Dendritic cell treated with granulocyte-macrophage colony-stimulating factor and Interleukin-4, amounts not matched to agents 40 ng/mL and 50 ng/mL, for 4 days (primary cell): ENCODE measurements around the gene MAST4.

Experiments
- H3K27ac Mint-ChIP-seq: one replicate; pipeline ENCODE4 v1.8.0; 2022; ENCODE audit warnings: mild to moderate bottlenecking, mixed read lengths
- H3K27me3 Mint-ChIP-seq: one replicate; pipeline ENCODE4 v1.8.0; 2022; ENCODE audit warnings: mild to moderate bottlenecking, mixed read lengths
- H3K36me3 Mint-ChIP-seq: one replicate; pipeline ENCODE4 v1.8.0; 2022; ENCODE audit warnings: low read depth, mixed read lengths
- H3K4me1 Mint-ChIP-seq: one replicate; pipeline ENCODE4 v1.8.0; 2022; ENCODE audit warnings: low read depth, mixed read lengths
- H3K4me3 Mint-ChIP-seq: one replicate; pipeline ENCODE4 v1.8.0; 2022; ENCODE audit warnings: mild to moderate bottlenecking, moderate library complexity, mixed read lengths
- H3K9me3 Mint-ChIP-seq: one replicate; pipeline ENCODE4 v1.8.0; 2022; ENCODE audit warnings: mixed read lengths
- intact Hi-C: fragments of 100-400 bp; cut with micrococcal nuclease; formaldehyde crosslinking; loops from one replicate; pipeline ENCODE4 v1.15.0; 2022

MAST4 gene

DNA sequence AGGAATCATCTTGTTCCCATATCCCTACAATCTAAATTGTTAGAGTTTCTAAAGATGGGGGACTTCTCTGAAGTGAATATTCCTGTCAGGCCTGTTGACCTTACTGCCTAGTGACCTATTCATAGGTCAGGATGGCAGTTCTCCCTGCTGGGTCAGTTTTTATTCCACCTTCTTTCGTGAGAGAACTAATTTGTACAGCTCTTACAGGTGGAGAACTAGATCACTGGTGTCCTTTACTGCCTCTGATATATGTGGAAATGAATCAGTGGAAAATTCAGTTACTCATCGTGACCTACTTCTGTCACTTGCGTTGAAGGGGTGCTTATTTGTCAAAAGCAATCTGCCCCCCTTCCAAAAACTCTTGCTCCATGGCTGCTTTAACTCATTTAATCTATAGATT lies 435.5 kb downstream of the MAST4 start:
- intact Hi-C loops, result no loop called here
- H3K9me3 Mint-ChIP-seq, result no peaks in the 10 kb centered on the region

DNA sequence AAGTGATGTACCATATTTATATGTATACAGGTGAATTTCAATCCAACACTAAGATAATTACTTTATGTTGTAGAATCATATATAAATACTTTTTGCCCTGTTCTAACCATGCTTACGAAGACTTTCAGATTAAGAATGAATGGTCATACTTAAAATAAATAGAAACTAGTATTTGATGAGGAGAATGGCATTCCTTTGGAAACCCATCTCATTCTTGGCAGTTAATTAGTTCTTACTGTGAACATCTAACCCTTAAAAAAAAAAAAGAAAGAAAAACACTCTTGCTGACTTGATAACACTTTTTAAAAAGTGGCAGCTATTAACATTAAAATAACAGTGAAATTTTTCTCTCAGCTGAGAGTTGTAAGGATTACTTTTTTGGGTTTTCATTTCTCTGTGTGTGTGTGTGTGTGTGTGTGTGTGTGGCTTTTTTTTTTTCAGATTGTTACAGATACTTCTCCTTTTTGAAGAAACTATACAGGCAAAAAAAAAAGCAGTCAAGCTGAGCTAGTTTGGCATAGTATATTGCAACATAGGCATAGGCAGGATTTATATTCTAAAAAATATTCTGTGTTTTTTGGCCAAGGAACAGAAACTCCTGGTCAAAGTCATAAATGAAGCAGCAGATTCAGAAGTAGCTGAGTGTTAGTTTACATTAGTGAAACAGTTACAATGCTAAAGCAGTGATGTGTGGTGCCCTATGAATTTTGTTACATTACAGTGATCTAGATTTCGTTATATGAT lies 436.9 kb downstream of the MAST4 start:
- H3K4me3 Mint-ChIP-seq, result no peak overlapping the region
- H3K27ac Mint-ChIP-seq, result no peak overlapping the region
- H3K27me3 Mint-ChIP-seq, result no peaks in the 10 kb centered on the region
- H3K36me3 Mint-ChIP-seq, result no peaks in the 10 kb centered on the region
- peaks cover 29% of the 10 kb centered on the region for H3K4me1 Mint-ChIP-seq
- H3K9me3 Mint-ChIP-seq, result no peaks in the 10 kb centered on the region
- intact Hi-C loops, result no loop called here

More for the DNA sequence above, 435.5 kb downstream of the MAST4 start:
- Mint-ChIP-seq H3K4me1 (peaks cover 32% of the 10 kb centered on the region), H3K4me3 (no peak overlapping the region), H3K27me3 (no peaks in the 10 kb centered on the region), H3K36me3 (no peaks in the 10 kb centered on the region), H3K27ac (no peak overlapping the region)

DNA sequence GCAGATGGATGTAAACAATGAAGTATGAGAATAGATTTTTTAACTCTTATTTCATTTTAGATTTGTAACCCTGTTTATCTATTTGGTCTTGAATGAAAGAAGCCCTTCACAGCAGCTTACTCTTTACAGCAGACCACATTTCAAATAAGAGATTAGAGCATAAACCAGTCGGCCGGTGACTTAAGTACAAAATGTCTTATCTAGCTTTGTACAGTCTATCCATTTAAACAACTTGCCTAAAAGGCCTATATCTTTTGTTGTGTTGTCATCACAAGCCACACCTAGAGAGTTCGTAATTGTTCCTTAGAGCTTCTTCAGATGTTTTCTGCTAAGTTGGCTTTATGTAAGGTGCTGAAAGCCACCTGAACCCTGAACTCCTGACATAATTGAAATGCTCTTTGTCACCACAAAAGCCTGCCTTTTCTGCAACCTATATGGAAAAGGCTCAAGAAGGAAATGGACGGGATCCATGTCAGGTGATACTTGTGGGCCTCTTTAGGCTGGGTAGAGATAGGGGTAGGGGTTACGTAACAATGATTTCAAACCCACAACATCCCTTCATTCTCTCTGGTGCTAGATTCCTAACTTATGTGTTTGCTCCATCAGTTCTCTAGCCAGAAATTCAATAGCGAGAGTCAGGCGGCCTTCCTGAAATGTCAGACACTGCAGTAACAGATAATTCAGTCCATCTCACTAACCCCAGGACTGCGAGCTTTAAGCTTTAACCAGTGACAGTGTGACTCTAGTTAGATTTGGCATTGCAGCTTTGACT lies 437.9 kb downstream of the MAST4 start:
- intact Hi-C loops, result no loop called here
- peaks cover 24% of the 10 kb centered on the region for H3K4me1 Mint-ChIP-seq
- no peaks in the 10 kb centered on the region for H3K36me3 Mint-ChIP-seq
- no peak overlapping the region for H3K4me3 Mint-ChIP-seq
- H3K27ac Mint-ChIP-seq, result no peak overlapping the region
- no peaks in the 10 kb centered on the region for H3K9me3 Mint-ChIP-seq
- H3K27me3 Mint-ChIP-seq, result no peaks in the 10 kb centered on the region

DNA sequence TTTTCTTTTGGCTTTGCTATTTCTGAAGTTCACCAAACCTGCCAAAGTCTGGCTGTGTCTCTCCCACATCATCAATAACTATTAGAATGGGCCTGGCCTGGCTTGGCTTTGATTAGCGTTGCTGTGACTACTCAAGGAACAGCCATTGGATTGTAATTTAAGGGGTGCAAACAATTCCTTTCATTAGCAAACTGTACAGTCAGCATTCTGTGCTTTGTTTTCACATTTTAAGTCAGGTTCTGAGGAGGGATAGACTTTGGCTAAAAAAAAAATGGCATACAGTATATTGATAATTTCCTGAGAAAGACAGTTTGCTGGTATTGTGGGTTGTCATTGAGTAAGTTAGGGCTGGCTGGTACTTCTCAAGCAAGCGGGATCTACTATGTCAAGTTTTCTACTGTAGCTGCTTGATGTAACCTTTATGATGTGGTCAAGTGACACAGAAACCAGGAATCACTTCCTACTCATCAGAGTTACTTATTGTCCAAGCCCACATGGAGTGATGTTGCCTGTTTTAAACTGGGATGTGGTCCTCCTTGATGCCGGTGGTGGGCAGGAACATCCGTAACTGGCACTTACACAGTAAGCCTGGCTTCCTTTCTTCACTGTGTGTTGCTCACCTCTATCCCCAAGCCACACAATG lies 439.0 kb downstream of the MAST4 start:
- H3K4me3 Mint-ChIP-seq, result no peak overlapping the region
- no peaks in the 10 kb centered on the region for H3K9me3 Mint-ChIP-seq
- no peaks in the 10 kb centered on the region for H3K36me3 Mint-ChIP-seq
- H3K27me3 Mint-ChIP-seq, result no peaks in the 10 kb centered on the region
- no peak overlapping the region for H3K27ac Mint-ChIP-seq
- peaks cover 24% of the 10 kb centered on the region for H3K4me1 Mint-ChIP-seq
- intact Hi-C loops, result no loop called here

DNA sequence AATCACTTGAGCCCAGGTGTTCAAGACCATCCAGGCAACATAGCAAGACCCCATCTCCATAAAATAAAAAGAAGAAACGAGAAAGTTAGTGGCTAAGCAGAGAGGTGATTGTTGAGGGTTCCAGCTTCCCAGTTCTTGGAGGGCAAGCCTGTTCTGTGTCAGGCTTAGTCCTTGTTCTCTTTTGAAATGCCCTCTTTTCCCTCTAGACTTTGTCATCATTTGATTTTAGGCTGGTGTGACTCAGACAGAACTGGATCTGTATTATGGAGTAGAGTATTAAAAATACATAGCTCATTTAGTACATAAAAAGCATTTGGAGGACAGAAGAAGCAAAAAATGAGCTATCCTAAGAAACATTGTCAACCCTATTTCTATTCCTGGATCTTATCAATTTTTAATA lies 441.0 kb downstream of the MAST4 start:
- intact Hi-C loops, result no loop called here
- H3K27me3 Mint-ChIP-seq, result no peaks in the 10 kb centered on the region
- peaks cover 26% of the 10 kb centered on the region for H3K4me1 Mint-ChIP-seq
- no peaks in the 10 kb centered on the region for H3K9me3 Mint-ChIP-seq
- no peak overlapping the region for H3K4me3 Mint-ChIP-seq
- no peaks in the 10 kb centered on the region for H3K36me3 Mint-ChIP-seq
- no peak overlapping the region for H3K27ac Mint-ChIP-seq

DNA sequence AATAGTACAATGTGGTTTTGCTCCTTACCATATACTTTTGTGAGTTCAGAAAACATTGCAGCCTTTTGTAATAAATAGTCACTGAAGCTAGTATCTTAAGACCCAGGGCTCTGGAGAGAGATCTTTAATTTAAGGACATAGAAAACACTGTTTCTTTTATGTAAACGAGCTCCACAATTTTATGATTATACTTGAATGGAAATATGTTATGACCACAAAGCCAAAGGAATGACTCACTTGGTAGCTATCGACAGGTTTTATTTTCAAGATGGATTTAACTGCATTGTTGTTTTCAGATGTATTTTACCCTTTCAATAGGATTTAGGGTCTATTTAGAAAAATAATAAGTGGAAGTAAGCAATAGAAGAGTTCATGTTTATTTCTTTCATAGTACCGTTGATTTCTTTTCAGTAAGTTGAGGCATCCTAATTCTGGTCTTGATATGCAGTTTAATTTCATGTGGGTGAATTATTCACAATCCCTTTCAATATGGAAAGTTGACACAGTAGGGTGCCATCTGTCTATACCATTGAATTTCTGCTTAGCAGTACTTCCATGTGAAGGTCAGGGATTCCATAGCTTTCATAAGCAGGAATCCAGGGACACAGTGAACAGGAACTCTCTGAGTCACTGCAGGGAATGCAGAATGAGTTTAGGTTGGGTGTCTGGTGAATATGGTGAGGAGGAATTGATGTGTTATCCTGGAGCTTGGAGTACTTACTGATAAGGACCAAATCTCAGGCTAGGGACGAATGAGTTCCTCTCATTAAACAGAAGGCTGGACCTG lies 442.8 kb downstream of the MAST4 start:
- intact Hi-C loops, result no loop called here
- Mint-ChIP-seq H3K27me3 (no peaks in the 10 kb centered on the region), H3K9me3 (no peaks in the 10 kb centered on the region), H3K4me1 (peaks cover 27% of the 10 kb centered on the region), H3K27ac (no peak overlapping the region), H3K4me3 (no peak overlapping the region), H3K36me3 (no peaks in the 10 kb centered on the region)

DNA sequence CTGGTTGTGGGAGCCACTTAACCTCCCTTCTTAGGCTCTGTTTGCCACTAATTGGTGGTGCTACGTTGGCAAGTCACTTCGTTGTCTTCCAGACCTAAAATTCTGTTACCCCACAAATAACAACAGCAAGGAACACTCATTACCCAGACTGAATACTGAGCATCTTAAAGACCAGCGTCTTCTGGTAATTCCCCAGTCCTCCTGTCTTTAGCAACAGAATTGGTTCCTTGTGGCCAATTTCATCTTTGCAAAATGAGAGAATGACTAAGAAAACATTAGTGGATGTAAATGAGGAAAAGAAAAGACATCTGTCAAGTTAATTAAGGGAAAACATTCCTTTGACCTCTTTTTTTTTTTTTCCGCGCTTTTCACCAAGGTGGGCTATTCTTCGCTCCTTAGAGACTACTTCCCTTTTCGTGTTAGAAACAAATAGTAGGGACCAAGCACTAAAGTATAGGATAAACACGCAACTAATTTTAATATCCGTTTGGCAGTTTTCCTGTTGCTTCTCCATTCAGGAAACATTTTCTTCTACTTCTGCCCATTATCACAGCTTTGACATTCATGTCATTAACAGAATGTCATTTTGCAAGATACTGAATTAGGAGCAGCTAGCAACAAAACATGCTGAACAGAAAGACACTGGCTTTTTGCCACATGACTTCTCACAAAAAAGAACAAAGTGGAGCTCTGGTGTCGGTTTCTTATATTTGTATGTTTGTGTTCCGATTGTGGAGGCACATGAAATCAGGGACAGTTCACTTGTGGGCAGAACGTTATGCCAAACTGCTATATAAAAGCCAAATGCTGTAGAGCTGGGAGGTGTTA lies 446.2 kb downstream of the MAST4 start:
- Mint-ChIP-seq H3K27ac (no peak overlapping the region), H3K27me3 (no peaks in the 10 kb centered on the region), H3K36me3 (no peaks in the 10 kb centered on the region), H3K9me3 (no peaks in the 10 kb centered on the region), H3K4me1 (peaks cover 17% of the 10 kb centered on the region), H3K4me3 (no peak overlapping the region)
- intact Hi-C loops, result no loop called here

DNA sequence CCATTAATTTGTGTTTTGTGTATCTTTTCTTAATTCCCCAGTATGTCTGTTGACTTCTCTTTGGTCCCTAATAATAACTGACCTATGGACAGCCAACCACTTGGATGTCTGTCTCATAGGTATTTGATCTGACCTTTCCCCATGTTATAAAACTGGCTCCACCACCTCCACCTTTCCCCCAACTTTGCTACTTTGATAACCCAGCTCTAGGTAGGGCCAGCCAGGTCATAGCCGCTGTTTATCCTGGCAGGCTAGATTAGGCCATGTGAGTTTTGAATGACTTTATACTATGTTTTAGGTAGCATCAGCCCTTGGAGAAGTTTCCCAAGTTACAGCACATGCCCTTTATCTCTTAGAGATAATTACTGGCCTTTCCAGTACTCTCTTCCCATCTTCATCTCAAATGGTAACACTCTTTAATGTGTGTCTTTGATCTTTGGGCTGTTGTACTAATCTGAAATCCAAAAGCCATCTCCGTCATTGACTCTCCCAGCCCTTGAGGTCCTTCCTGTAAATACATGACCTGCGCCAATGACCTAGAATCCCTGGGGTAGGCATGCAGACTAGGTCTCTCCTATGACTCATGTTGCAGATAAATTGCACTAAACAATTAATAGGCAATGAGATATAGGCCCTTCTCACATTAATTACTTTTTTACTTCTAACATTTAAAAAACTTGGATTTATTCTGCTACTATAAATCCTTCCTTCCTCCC lies 447.8 kb downstream of the MAST4 start:
- Mint-ChIP-seq H3K4me3 (no peak overlapping the region), H3K27ac (no peak overlapping the region), H3K9me3 (no peaks in the 10 kb centered on the region), H3K4me1 (peaks cover 22% of the 10 kb centered on the region), H3K36me3 (no peaks in the 10 kb centered on the region), H3K27me3 (no peaks in the 10 kb centered on the region)
- intact Hi-C loops, result no loop called here

DNA sequence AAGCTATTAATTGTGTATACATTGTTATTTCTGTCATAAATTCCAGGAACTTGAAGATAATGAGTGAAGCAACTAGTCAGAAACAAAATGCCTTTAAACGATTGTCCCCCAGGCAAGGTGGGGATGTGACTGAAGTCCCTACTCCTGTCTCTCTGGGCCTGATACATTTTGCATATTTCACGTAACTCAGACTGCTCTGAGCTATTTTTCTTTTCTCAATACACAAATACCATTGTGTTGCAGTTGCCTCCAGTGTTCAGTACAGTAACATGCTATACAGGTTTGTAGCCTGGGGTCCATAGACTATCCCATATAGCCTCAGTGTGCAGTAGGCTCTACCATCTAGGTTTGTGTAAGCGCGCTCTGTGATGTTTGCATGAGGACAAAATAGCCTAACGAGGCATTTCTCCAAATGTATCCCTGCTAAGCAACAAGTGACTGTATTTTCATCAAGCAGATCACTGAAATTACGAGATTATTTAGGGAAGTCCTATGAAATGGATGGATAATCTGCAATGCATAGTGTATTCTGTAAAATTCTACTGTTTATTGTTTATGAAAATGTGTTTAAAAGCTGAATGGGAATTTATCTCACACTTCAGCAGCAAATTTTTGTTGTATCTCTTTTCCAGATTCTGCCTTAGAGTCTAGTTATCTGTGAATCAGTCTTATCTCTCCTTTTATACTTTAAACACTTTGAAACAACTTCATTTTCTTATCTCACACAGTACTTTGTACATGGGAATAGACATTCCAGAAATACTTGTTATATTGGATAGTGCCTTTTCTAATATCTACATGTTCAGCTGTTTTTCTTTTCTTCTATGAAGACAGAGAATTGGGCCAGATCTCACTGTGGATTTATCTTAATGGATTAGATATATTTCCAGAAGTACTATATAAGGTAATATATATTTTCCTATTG lies 449.9 kb downstream of the MAST4 start:
- Mint-ChIP-seq H3K27me3 (no peaks in the 10 kb centered on the region), H3K9me3 (no peaks in the 10 kb centered on the region), H3K27ac (no peak overlapping the region), H3K36me3 (no peaks in the 10 kb centered on the region), H3K4me3 (no peak overlapping the region), H3K4me1 (peaks cover 22% of the 10 kb centered on the region)
- intact Hi-C loops, result no loop called here

DNA sequence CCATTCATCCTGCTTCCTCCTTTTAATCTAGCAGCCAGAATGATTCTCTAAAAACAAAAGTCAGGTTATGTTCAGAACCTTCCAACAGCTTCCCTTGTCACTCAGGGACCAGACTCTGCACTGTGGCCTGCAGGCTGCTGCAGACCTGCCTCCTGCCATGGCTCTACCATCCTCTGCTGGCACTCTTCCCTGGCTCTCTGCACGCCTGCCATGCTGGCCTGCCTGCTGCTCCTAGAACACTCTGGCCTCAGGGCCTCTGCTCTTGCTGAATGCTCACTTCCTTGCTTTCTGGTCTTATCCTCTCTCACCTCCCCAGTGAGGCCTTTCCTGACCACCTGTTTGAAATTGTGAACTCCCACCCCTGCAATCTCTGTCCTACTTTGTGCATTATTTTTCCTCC lies 451.0 kb downstream of the MAST4 start:
- Mint-ChIP-seq H3K27ac (no peak overlapping the region), H3K36me3 (no peaks in the 10 kb centered on the region), H3K27me3 (no peaks in the 10 kb centered on the region), H3K4me3 (no peak overlapping the region), H3K4me1 (peaks cover 20% of the 10 kb centered on the region), H3K9me3 (no peaks in the 10 kb centered on the region)
- intact Hi-C loops, result no loop called here

DNA sequence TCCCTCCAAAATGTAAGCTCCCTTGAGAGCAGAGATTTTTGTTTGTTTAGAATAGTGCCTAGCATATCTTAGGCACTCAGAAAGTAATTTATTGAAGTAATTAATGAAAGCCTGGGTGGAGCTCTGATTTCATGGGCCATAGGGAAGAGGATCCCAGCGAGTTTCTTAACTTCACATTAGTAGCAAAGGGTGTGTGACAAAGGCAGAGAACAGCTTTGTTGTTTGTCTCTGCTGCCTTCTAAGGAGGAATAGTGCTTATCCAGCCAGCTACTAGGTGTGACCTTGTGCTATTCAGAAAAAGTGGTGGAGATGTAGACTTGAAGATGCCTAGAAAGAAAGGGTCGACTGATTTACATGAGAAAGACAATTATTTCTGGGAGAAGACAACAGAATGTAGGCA lies 451.4 kb downstream of the MAST4 start:
- Mint-ChIP-seq H3K27ac (no peak overlapping the region), H3K4me3 (no peak overlapping the region), H3K9me3 (no peaks in the 10 kb centered on the region), H3K4me1 (peaks cover 16% of the 10 kb centered on the region), H3K27me3 (no peaks in the 10 kb centered on the region), H3K36me3 (no peaks in the 10 kb centered on the region)
- intact Hi-C loops, result no loop called here

DNA sequence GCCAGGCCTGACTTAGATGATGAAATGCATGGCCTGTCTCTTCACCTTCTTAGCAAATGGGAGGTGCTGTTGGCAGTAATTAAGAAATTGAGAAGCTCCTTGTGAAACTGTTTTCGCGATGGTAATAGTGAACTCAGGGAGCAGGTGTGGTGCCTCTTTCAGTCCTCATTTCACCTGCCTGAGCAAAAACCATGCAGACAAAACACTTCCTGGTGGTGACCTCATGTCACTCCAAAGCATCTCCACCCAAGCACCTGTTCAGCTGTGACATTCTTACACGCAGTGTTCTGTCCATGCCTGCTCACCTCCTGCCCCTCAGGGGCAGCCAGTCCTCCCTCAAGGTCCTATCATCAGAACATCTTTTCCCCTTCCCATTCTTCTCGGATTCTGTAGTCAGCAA lies 453.9 kb downstream of the MAST4 start:
- no peaks in the 10 kb centered on the region for H3K36me3 Mint-ChIP-seq
- peaks cover 12% of the 10 kb centered on the region for H3K4me1 Mint-ChIP-seq
- no peaks in the 10 kb centered on the region for H3K27me3 Mint-ChIP-seq
- no peak overlapping the region for H3K4me3 Mint-ChIP-seq
- no peaks in the 10 kb centered on the region for H3K9me3 Mint-ChIP-seq
- intact Hi-C loops, result no loop called here
- H3K27ac Mint-ChIP-seq, result no peak overlapping the region
